Osteocyte (in vitro differentiated cells): ENCODE results near the gene ROR1. TPM values are rescaled to one million over a fixed set of nuclear protein-coding genes. Genes with fewer than 3 reads are reported as not detected.

Experiments used
- DNase-seq: peaks from one replicate; pipeline ENCODE4 v3.0.0; 2021; ENCODE audit warnings: mixed read lengths; ENCODE audit not compliant: unreplicated experiment; ENCODE audit errors: extremely low spot score
- H3K27ac Mint-ChIP-seq: one replicate; pipeline ENCODE4 v1.8.0; 2021; ENCODE audit warnings: mild to moderate bottlenecking, mixed read lengths; ENCODE audit not compliant: unreplicated experiment
- H3K27me3 Mint-ChIP-seq: one replicate; pipeline ENCODE4 v1.8.0; 2021; ENCODE audit warnings: mixed read lengths; ENCODE audit not compliant: unreplicated experiment
- H3K36me3 Mint-ChIP-seq: one replicate; pipeline ENCODE4 v1.8.0; 2021; ENCODE audit warnings: mixed read lengths; ENCODE audit not compliant: unreplicated experiment
- H3K4me1 Mint-ChIP-seq: one replicate; pipeline ENCODE4 v1.8.0; 2021; ENCODE audit warnings: mixed read lengths; ENCODE audit not compliant: unreplicated experiment
- H3K4me3 Mint-ChIP-seq: one replicate; pipeline ENCODE4 v1.8.0; 2021; ENCODE audit warnings: mild to moderate bottlenecking, moderate library complexity, mixed read lengths; ENCODE audit not compliant: unreplicated experiment
- H3K9me3 Mint-ChIP-seq: one replicate; pipeline ENCODE4 v1.8.0; 2021; ENCODE audit warnings: mixed read lengths; ENCODE audit not compliant: unreplicated experiment
- CTCF ChIP-seq: fragments of 200-600 bp; sonication (generic); IDR thresholded peaks from 2 replicates; pipeline ENCODE4 v1.5.0; 2021; ENCODE audit warnings: antibody characterized with exemption, mild to moderate bottlenecking, moderate library complexity
- total RNA-seq: library from RNA; stranded (reverse); gene quantifications from 2 replicates; pipeline ENCODE4 v1.2.1, GENCODE V29; 2021

Gene ROR1
- total RNA-seq, 1 donor from 2014 or later = 20.6 TPM

- no peak for TF ChIP-seq CTCF
- Mint-ChIP-seq H3K27ac (peak overlapping the region; percentile 28), H3K9me3 (no peaks in the 10 kb centered on the region), H3K4me1 (peaks cover 11% of the 10 kb centered on the region), H3K4me3 (no peak overlapping the region), H3K36me3 (no peaks in the 10 kb centered on the region), H3K27me3 (no peaks in the 10 kb centered on the region)
- DNase-seq = no peak
These were observed 307.2 kb downstream of the ROR1 start for GRCh38 chr1:64080941-64081562.

GRCh38 chr1:64082459-64082858, 308.6 kb downstream of the ROR1 start:
- Mint-ChIP-seq H3K4me3 (no peak overlapping the region), H3K27me3 (no peaks in the 10 kb centered on the region), H3K9me3 (no peaks in the 10 kb centered on the region), H3K4me1 (peaks cover 14% of the 10 kb centered on the region), H3K27ac (no peak overlapping the region), H3K36me3 (no peaks in the 10 kb centered on the region)
- DNase-seq = no peak
- no peak for TF ChIP-seq CTCF

GRCh38 chr1:64084451-64084850, 310.6 kb downstream of the ROR1 start:
- no peaks in the 10 kb centered on the region for H3K27me3 Mint-ChIP-seq
- TF ChIP-seq CTCF = no peak
- H3K4me1 Mint-ChIP-seq = peaks cover 22% of the 10 kb centered on the region
- no peak for DNase-seq
- H3K36me3 Mint-ChIP-seq = no peaks in the 10 kb centered on the region
- H3K9me3 Mint-ChIP-seq = no peaks in the 10 kb centered on the region
- no peak overlapping the region for H3K4me3 Mint-ChIP-seq
- no peak overlapping the region for H3K27ac Mint-ChIP-seq

GRCh38 chr1:64087768-64088167, 314.0 kb downstream of the ROR1 start:
- no peak for TF ChIP-seq CTCF
- Mint-ChIP-seq H3K36me3 (no peaks in the 10 kb centered on the region), H3K27ac (no peak overlapping the region), H3K4me1 (peaks cover 14% of the 10 kb centered on the region), H3K9me3 (no peaks in the 10 kb centered on the region), H3K27me3 (no peaks in the 10 kb centered on the region), H3K4me3 (no peak overlapping the region)
- DNase-seq = no peak

- H3K36me3 Mint-ChIP-seq = no peaks in the 10 kb centered on the region
- TF ChIP-seq CTCF = no peak
- H3K9me3 Mint-ChIP-seq = no peaks in the 10 kb centered on the region
- DNase-seq = no peak
- no peak overlapping the region for H3K27ac Mint-ChIP-seq
- H3K4me1 Mint-ChIP-seq = peaks cover 30% of the 10 kb centered on the region
- no peaks in the 10 kb centered on the region for H3K27me3 Mint-ChIP-seq
- no peak overlapping the region for H3K4me3 Mint-ChIP-seq
These were observed 316.6 kb downstream of the ROR1 start for GRCh38 chr1:64090436-64090835.
